CD4-positive, alpha-beta T cell (primary cell): ENCODE data around the gene BRIX1. TPM values are rescaled to one million over a fixed set of nuclear protein-coding genes. Genes with fewer than 3 reads are reported as not detected.

Experiments used
- ATAC-seq: fragments of 200-7000 bp; cut with Tn5 transposase; one replicate; pipeline ENCODE4 v1.10.0; 2022; ENCODE audit warnings: mild to moderate bottlenecking; ENCODE audit not compliant: poor library complexity
- CTCF ChIA-PET: fragments of 350-600 bp; sonication (Branson Sonifier 250); formaldehyde crosslinking; loops from one replicate; lab custom pipeline; 2021; ENCODE audit warnings: antibody characterized with exemption, inconsistent platforms; lab: Charles Lee
- POLR2A ChIA-PET: fragments of 350-600 bp; sonication (Branson Sonifier 250); formaldehyde crosslinking; loops from one replicate; lab custom pipeline; 2021; ENCODE audit warnings: antibody characterized with exemption, inconsistent platforms; lab: Charles Lee
- DNase-seq, 14 experiments: peaks; one replicate each; pipeline ENCODE4 v3.0.0-alpha.2; 2013 to 2020; ENCODE audit warnings: mixed read lengths in 2 of 14
- H3K27ac ChIP-seq, 2 donors: one replicate each; pipeline versions ENCODE4 v1.5.1 to v1.7.0; 2013; ENCODE audit warnings: low read length in 2 of 2, low read depth in 1 of 2, mild to moderate bottlenecking in 1 of 2
- H3K27me3 ChIP-seq, 2 experiments: 1 replicate in 1 of 2; 2 replicates in 1 of 2; pipeline versions ENCODE4 v1.6.1 to v1.7.0; 2013; ENCODE audit warnings: low read length in 2 of 2, control low read depth in 1 of 2, mild to moderate bottlenecking in 1 of 2, moderate library complexity in 1 of 2; ENCODE audit not compliant: insufficient read depth in 2 of 2, control insufficient read depth in 1 of 2
- H3K36me3 ChIP-seq: one replicate; pipeline ENCODE4 v1.6.1; 2013; ENCODE audit warnings: low read length, control low read depth; ENCODE audit not compliant: insufficient read depth
- H3K4me1 ChIP-seq: one replicate; pipeline ENCODE4 v1.6.1; 2013; ENCODE audit warnings: low read length, control low read depth; ENCODE audit not compliant: insufficient read depth
- H3K4me3 ChIP-seq: one replicate; pipeline ENCODE4 v1.5.1; 2013; ENCODE audit warnings: mild to moderate bottlenecking, low read length, moderate library complexity
- H3K9me3 ChIP-seq, 2 experiments: 1 replicate in 1 of 2; 2 replicates in 1 of 2; pipeline versions ENCODE4 v1.6.1 to v1.7.0; 2013; ENCODE audit warnings: low read length in 2 of 2, mild to moderate bottlenecking in 2 of 2, control low read depth in 1 of 2, moderate library complexity in 1 of 2; ENCODE audit not compliant: control insufficient read depth in 1 of 2, insufficient read depth in 1 of 2
- H3K27ac Mint-ChIP-seq: one replicate; pipeline ENCODE4 v1.8.0; 2020; ENCODE audit warnings: mixed read lengths
- H3K27me3 Mint-ChIP-seq: one replicate; pipeline ENCODE4 v1.8.0; 2021; ENCODE audit warnings: mixed read lengths
- H3K36me3 Mint-ChIP-seq: one replicate; pipeline ENCODE4 v1.8.0; 2021; ENCODE audit warnings: low read depth, mixed read lengths
- H3K4me1 Mint-ChIP-seq: one replicate; pipeline ENCODE4 v1.8.0; 2021; ENCODE audit warnings: low read depth, mixed read lengths
- H3K4me3 Mint-ChIP-seq: one replicate; pipeline ENCODE4 v1.8.0; 2020; ENCODE audit warnings: mild to moderate bottlenecking, mixed read lengths
- H3K9me3 Mint-ChIP-seq: one replicate; pipeline ENCODE4 v1.8.0; 2020; ENCODE audit warnings: mixed read lengths
- intact Hi-C, 2 experiments: fragments of 100-400 bp; cut with DNase I in 1 of 2; cut with micrococcal nuclease in 1 of 2; formaldehyde crosslinking; loops; one replicate each; pipeline versions ENCODE4 v1.15.1 to v1.9.0; 2023 to 2025; cut with DNase I, micrococcal nuclease
- total RNA-seq, 174 experiments: library from RNA in 2 of 174; stranded (reverse) in 2 of 174; gene quantifications; one replicate each; pipeline ENCODE4 v1.2.3 and lab custom pipeline; 2021 to 2026
- TF ChIP-seq, protein P1 (sequence below): fragments of 200-600 bp; IDR thresholded peaks from one replicate; pipeline ENCODE4 v1.8.0; 2022; ENCODE audit warnings: antibody characterized with exemption, mild to moderate bottlenecking

BRIX1 gene
- total RNA-seq, 2 experiments from 2014 or later, result 29.7 to 30.2 TPM

DNA sequence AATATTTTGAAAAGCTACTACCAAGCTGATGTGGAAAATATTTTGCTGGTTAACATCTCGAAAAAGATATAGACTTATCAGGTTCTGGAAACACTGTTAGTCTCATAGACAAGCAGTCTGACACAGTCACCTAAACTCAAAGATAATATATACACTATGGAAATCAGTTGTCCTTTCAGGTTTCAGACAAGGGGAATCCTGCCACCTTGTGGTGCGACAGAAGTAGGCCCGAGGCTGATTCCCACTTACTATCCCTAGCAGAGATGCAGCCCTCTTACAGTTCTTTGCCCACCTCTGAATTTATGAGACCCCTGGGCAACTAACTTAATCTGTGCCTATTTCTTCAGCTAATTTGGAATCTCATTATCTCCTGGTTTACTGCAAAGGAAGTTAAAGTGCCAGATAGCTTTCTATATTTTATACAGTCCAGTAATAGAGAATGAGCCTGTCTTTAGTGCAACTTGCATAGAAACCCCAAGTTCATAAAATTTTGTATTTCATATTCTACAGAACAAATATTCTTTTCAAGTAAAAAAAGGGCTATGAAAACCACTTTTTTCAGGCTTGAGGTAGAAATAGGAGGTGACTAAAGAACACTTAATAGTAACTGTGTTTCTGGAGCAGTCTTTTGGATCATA is 17.1 kb upstream of the BRIX1 start:
- peak; percentile 73 for ATAC-seq
- ChIA-PET POLR2A (interaction anchor here (1.2 kb wide), 1 partner anchor 17 kb away, joined by 3 read pairs; the partner anchor contains the start of genes BRIX1 and RAD1), CTCF (interaction anchor here (0.7 to 2.4 kb wide), 9 partner anchors 14 to 412 kb away, joined by 3 to 12 read pairs (median 3); partner anchors contain the start of gene RAD1)
- Mint-ChIP-seq H3K36me3 (peaks cover 4% of the 10 kb centered on the region), H3K4me3 (no peak overlapping the region), H3K9me3 (no peaks in the 10 kb centered on the region), H3K4me1 (no peaks in the 10 kb centered on the region), H3K27ac (no peak overlapping the region), H3K27me3 (no peaks in the 10 kb centered on the region)
- Histone ChIP-seq H3K36me3 (no peaks in the 10 kb centered on the region), H3K9me3 (no peaks in the 10 kb centered on the region), H3K4me1 (no peaks in the 10 kb centered on the region), H3K27me3 (no peaks in the 10 kb centered on the region), H3K27ac (no peak overlapping the region), H3K4me3 (no peak overlapping the region)
- intact Hi-C loops, result loop anchor here (1.0 to 5.0 kb wide), 4 partner anchors 375 to 426 kb away; no protein-coding TSS in a partner anchor
- TF ChIP-seq, protein P1, sequence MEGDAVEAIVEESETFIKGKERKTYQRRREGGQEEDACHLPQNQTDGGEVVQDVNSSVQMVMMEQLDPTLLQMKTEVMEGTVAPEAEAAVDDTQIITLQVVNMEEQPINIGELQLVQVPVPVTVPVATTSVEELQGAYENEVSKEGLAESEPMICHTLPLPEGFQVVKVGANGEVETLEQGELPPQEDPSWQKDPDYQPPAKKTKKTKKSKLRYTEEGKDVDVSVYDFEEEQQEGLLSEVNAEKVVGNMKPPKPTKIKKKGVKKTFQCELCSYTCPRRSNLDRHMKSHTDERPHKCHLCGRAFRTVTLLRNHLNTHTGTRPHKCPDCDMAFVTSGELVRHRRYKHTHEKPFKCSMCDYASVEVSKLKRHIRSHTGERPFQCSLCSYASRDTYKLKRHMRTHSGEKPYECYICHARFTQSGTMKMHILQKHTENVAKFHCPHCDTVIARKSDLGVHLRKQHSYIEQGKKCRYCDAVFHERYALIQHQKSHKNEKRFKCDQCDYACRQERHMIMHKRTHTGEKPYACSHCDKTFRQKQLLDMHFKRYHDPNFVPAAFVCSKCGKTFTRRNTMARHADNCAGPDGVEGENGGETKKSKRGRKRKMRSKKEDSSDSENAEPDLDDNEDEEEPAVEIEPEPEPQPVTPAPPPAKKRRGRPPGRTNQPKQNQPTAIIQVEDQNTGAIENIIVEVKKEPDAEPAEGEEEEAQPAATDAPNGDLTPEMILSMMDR, result peak; percentile 84
- DNase-seq, result peak; percentile 38 to 78 (median 53)

DNA sequence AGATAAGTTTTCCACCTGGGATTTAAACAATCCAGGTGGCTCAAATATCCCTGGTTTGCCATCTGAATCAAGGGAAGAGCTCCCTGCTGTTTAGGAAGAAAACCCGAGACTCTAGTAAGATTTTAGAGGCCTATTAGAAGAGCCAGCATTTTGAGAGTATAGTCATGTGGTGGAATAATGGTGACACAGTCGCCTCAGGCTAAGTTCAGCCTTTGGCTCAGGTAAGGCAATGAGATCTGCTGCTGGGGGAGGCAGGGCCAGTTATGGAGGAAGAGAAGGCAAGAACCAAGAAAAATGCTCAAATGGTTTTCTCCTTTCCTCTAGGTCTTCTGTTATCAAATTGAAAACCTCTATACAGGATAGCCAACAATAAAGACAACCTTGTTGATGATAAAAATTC is 16.4 kb upstream of the BRIX1 start:
- no peaks in the 10 kb centered on the region for H3K27me3 Mint-ChIP-seq
- no peaks in the 10 kb centered on the region for H3K9me3 Mint-ChIP-seq
- TF ChIP-seq, protein P1, result no peak
- Histone ChIP-seq H3K27ac (no peak overlapping the region), H3K36me3 (no peaks in the 10 kb centered on the region), H3K9me3 (no peaks in the 10 kb centered on the region), H3K4me3 (no peak overlapping the region), H3K4me1 (no peaks in the 10 kb centered on the region), H3K27me3 (no peaks in the 10 kb centered on the region)
- no peaks in the 10 kb centered on the region for H3K4me1 Mint-ChIP-seq
- peaks cover 7% of the 10 kb centered on the region for H3K36me3 Mint-ChIP-seq
- no peak overlapping the region for H3K4me3 Mint-ChIP-seq
- ChIA-PET POLR2A (no interaction called here), CTCF (interaction anchor here (0.8 to 2.4 kb wide), 6 partner anchors 13 to 413 kb away, joined by 3 to 12 read pairs (median 4); no protein-coding TSS in a partner anchor)
- DNase-seq (no peak), ATAC-seq (no peak)
- H3K27ac Mint-ChIP-seq, result no peak overlapping the region
- intact Hi-C loops, result loop anchor here in 1 of 2 experiments (5.0 kb wide), 1 partner anchor 427 kb away; no protein-coding TSS in a partner anchor

DNA sequence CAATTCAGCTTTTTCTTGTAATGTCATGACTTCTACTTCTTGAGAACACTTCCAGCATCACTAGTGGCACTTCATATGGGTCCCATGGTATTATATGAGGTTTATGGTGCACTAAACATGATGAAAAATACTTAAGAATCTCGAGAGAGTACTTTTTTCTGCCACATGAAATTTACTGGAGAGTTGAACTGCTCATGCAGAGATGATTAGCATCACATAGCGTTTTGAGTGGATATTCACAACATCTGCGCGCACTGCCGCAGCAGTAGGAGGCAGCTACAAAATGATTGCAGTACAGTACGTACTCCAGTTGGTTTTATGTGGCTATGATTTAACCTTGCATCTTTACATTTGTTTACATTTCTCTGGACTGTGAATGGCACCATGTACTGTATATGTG is 14.9 kb upstream of the BRIX1 start:
- no peaks in the 10 kb centered on the region for H3K9me3 Mint-ChIP-seq
- ChIA-PET POLR2A (no interaction called here), CTCF (interaction anchor here (0.6 kb wide), 1 partner anchor 57 kb away, joined by 3 read pairs; no protein-coding TSS in a partner anchor)

More for the DNA sequence above, 14.9 kb upstream of the BRIX1 start:
- no peak overlapping the region for H3K27ac Mint-ChIP-seq
- peaks cover 11% of the 10 kb centered on the region for H3K36me3 Mint-ChIP-seq
- no peaks in the 10 kb centered on the region for H3K4me1 ChIP-seq
- H3K36me3 ChIP-seq, result no peaks in the 10 kb centered on the region
- H3K27me3 ChIP-seq, result no peaks in the 10 kb centered on the region
- no peak overlapping the region for H3K4me3 ChIP-seq
- TF ChIP-seq, protein P1, result no peak
- no peaks in the 10 kb centered on the region for H3K9me3 ChIP-seq
- no peaks in the 10 kb centered on the region for H3K4me1 Mint-ChIP-seq
- ATAC-seq (no peak), DNase-seq (no peak)
- no peaks in the 10 kb centered on the region for H3K27me3 Mint-ChIP-seq
- H3K4me3 Mint-ChIP-seq, result no peak overlapping the region
- H3K27ac ChIP-seq, result no peak overlapping the region
- intact Hi-C loops, result no loop called here
